ENCODE measurements around the gene CLEC2D.

DNA sequence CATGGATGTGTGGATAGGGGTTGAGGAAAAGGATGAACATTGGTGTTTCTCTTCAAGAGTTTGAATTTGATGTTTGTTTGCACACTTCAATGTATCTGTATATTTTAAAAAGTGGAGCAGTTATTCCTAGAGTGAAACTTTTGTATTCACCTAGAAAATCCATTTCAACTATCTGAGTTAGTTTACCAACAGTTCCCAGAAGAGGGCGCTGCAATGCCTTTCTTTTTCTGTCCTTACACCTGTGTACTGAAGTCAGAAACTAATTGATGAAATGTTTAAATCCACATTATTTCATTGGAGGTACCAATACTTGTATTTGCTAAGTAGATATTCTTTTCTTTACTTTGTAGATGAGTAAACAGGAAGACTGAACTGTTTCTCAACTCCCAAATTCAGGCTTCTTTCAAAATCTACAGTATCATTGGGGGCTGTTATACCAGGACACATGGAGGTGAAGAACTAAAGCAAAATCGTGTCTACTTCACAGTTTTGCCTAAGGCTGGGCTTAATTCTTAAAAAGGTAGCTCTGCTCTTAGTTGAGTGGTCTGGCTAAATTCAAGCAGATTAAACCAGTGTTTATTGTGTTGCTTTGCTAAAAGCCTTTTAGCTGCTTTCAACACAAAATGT lies 35.2 kb upstream of the CLEC2D start:
- TF ChIP-seq, protein P1, sequence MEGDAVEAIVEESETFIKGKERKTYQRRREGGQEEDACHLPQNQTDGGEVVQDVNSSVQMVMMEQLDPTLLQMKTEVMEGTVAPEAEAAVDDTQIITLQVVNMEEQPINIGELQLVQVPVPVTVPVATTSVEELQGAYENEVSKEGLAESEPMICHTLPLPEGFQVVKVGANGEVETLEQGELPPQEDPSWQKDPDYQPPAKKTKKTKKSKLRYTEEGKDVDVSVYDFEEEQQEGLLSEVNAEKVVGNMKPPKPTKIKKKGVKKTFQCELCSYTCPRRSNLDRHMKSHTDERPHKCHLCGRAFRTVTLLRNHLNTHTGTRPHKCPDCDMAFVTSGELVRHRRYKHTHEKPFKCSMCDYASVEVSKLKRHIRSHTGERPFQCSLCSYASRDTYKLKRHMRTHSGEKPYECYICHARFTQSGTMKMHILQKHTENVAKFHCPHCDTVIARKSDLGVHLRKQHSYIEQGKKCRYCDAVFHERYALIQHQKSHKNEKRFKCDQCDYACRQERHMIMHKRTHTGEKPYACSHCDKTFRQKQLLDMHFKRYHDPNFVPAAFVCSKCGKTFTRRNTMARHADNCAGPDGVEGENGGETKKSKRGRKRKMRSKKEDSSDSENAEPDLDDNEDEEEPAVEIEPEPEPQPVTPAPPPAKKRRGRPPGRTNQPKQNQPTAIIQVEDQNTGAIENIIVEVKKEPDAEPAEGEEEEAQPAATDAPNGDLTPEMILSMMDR (IDR thresholded peaks at IDR 0.05 in 8 of 11, conservative IDR thresholded peaks at IDR 0.05 in 3 of 11), result peak; percentile 60 to 85 (median 76)
- TF ChIP-seq POLR2A (IDR thresholded peaks at IDR 0.05), result no peak

Measured in spleen (tissue), 7 donors.